ENCODE results near the gene KRTAP3-3.

DNA sequence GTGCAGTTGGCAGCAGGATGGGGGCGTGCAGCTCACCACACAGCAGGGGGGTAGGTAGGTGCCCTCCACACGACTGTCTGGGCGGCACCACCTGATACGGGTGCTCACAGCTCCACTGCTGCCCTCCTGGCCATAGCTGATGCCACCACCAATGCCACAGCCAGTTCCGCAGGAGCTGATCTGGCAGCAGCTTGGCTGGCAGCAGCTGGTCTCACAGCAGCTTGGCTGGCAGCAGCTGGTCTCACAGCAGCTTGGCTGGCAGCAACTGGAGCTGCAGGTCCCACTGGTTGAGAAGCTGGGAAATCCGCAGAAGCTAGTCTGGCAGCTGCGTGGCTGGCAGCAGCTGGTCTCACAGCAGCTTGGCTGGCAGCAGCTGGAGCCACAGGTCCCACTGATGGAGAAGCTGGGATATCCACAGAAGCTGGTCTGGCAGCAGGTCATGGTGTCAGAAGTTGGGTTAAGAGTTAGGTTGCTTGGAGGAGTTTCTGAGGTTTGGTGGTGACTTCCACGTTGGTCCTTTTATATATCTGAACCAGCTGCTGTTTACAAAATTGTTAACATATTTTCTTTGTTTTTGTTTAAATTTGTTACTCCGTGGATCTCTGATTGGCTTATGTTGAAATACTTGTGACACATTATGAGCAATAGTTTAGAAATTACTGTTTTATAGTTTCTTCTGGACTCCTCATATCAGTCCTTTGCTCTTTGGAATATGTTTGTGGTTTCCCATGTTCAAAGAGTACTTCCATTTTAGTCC lies 32.9 kb upstream of the KRTAP3-3 start, which contains the start of gene KRTAP1-5:
- TF ChIP-seq, protein P1, sequence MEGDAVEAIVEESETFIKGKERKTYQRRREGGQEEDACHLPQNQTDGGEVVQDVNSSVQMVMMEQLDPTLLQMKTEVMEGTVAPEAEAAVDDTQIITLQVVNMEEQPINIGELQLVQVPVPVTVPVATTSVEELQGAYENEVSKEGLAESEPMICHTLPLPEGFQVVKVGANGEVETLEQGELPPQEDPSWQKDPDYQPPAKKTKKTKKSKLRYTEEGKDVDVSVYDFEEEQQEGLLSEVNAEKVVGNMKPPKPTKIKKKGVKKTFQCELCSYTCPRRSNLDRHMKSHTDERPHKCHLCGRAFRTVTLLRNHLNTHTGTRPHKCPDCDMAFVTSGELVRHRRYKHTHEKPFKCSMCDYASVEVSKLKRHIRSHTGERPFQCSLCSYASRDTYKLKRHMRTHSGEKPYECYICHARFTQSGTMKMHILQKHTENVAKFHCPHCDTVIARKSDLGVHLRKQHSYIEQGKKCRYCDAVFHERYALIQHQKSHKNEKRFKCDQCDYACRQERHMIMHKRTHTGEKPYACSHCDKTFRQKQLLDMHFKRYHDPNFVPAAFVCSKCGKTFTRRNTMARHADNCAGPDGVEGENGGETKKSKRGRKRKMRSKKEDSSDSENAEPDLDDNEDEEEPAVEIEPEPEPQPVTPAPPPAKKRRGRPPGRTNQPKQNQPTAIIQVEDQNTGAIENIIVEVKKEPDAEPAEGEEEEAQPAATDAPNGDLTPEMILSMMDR (IDR thresholded peaks at IDR 0.05) = no peak
- TF ChIP-seq EP300 (IDR thresholded peaks at IDR 0.05) = no peak
- no peak for TF ChIP-seq POLR2A (IDR thresholded peaks at IDR 0.05)
